RWPE2 (cell line): ENCODE measurements around the gene RAB24.
A peak's percentile ranks its signal among the peaks of the same experiment; 100 is the strongest.

Source experiments
- ATAC-seq: fragments of 200-7000 bp; cut with Tn5 transposase; 3 replicates; pipeline ENCODE4 v1.9.1; 2021; ENCODE audit warnings: low read depth
- DNase-seq: peaks from one replicate; pipeline ENCODE4 v3.0.0-alpha.2; 2020; ENCODE audit warnings: low spot score
- H3K27ac ChIP-seq: fragments of 450-650 bp; 2 replicates; pipeline ENCODE4 v1.5.1; 2017; ENCODE audit warnings: mild to moderate bottlenecking; ENCODE audit not compliant: poor library complexity, severe bottlenecking
- H3K27me3 ChIP-seq: fragments of 250-450 bp; sonication (Bioruptor Pico); 2 replicates; pipeline ENCODE4 v1.5.1; 2021; ENCODE audit warnings: mild to moderate bottlenecking, moderate library complexity; ENCODE audit not compliant: insufficient read depth, poor library complexity, severe bottlenecking
- H3K36me3 ChIP-seq: fragments of 250-450 bp; sonication (Bioruptor Pico); 2 replicates; pipeline ENCODE4 v1.5.1; 2020; ENCODE audit warnings: low read depth, mild to moderate bottlenecking, moderate library complexity
- H3K4me1 ChIP-seq: fragments of 250-450 bp; sonication (Bioruptor Pico); 2 replicates; pipeline ENCODE4 v1.5.1; 2021; ENCODE audit warnings: mild to moderate bottlenecking, moderate library complexity; ENCODE audit not compliant: insufficient read depth, poor library complexity, severe bottlenecking
- H3K4me3 ChIP-seq: fragments of 250-450 bp; sonication (Bioruptor Pico); 2 replicates; pipeline ENCODE4 v1.5.1; 2021; ENCODE audit warnings: mild to moderate bottlenecking, moderate library complexity; ENCODE audit not compliant: severe bottlenecking
- H3K9me3 ChIP-seq: fragments of 250-450 bp; sonication (Bioruptor Pico); 2 replicates; pipeline ENCODE4 v1.5.1; 2021; ENCODE audit warnings: mild to moderate bottlenecking, moderate library complexity; ENCODE audit not compliant: severe bottlenecking
- TF ChIP-seq, protein P1 (sequence below): fragments of 450-650 bp; IDR thresholded peaks from one replicate; pipeline ENCODE4 v1.5.1; 2017; ENCODE audit warnings: mild to moderate bottlenecking, moderate library complexity; ENCODE audit not compliant: poor library complexity, severe bottlenecking

Gene RAB24

DNA sequence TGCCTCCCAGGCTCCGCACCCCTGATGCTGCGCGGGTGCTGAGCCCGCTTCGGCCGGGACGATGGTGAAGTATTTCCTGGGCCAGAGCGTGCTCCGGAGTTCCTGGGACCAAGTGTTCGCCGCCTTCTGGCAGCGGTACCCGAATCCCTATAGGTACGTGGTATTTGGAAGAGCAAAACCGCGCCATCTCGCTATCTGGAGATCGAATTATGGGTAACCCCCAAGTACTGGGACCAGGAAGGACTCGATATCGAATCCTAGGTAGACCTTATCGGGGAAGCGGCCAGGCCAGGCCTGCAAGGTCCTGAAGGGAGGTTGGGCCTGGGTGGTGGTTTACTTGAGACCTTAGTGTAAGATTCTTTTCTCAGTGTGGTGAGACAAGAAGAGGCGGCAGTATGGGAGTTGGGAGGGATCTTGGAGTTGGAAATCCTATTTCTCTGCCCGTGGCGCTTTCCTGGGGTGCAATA lies 439 bp upstream of the RAB24 start:
- H3K9me3 ChIP-seq, result no peaks in the 10 kb centered on the region
- peak overlapping the region; percentile 75 for H3K27ac ChIP-seq
- H3K4me1 ChIP-seq, result peaks cover 28% of the 10 kb centered on the region
- ATAC-seq (no peak), DNase-seq (no peak)
- TF ChIP-seq, protein P1, sequence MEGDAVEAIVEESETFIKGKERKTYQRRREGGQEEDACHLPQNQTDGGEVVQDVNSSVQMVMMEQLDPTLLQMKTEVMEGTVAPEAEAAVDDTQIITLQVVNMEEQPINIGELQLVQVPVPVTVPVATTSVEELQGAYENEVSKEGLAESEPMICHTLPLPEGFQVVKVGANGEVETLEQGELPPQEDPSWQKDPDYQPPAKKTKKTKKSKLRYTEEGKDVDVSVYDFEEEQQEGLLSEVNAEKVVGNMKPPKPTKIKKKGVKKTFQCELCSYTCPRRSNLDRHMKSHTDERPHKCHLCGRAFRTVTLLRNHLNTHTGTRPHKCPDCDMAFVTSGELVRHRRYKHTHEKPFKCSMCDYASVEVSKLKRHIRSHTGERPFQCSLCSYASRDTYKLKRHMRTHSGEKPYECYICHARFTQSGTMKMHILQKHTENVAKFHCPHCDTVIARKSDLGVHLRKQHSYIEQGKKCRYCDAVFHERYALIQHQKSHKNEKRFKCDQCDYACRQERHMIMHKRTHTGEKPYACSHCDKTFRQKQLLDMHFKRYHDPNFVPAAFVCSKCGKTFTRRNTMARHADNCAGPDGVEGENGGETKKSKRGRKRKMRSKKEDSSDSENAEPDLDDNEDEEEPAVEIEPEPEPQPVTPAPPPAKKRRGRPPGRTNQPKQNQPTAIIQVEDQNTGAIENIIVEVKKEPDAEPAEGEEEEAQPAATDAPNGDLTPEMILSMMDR, result no peak
- peak overlapping the region; percentile 83 for H3K4me3 ChIP-seq
- H3K27me3 ChIP-seq, result no peaks in the 10 kb centered on the region
- peaks cover 35% of the 10 kb centered on the region for H3K36me3 ChIP-seq

DNA sequence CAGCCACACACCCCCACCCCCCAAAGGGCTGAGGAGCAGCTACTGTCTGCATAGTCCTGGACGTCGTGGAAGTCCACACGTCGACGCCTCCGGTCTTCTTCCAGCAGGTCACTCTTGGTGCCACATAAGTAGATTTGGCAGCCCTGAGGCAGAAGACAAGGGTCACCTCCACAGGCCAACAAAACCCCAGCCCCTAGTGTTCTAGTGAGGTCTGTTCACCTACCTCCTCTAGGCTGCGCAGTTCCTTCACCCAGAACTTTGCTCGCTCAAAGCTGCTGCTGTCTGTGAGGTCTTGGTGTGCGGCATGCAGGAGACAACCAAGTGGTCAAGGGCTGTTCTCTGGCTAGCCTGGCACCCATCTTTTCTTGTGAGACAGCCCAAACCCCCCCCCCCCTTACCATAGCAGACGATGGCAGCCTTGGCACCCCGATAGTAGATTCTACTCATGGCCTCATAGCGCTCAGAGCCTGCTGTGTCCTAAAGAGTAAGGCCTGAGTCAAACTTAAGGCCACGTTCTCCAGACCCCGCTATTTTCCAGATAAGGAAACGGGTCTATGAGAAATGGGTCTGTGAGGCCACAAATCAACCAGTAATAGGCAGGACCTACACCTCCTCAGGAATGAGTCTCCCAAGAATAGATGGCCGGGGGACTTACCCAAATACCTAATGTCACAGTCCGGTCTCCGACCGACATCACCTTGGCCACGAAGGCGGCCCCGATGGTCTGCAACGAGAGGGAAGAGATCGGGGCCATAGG lies 987 bp downstream of the RAB24 start:
- ATAC-seq (no peak), DNase-seq (no peak)
- H3K4me1 ChIP-seq, result peaks cover 28% of the 10 kb centered on the region
- peak overlapping the region; percentile 75 for H3K27ac ChIP-seq
- peak overlapping the region; percentile 83 for H3K4me3 ChIP-seq
- peaks cover 39% of the 10 kb centered on the region for H3K36me3 ChIP-seq
- no peaks in the 10 kb centered on the region for H3K27me3 ChIP-seq
- no peaks in the 10 kb centered on the region for H3K9me3 ChIP-seq
- TF ChIP-seq, protein P1, result no peak

DNA sequence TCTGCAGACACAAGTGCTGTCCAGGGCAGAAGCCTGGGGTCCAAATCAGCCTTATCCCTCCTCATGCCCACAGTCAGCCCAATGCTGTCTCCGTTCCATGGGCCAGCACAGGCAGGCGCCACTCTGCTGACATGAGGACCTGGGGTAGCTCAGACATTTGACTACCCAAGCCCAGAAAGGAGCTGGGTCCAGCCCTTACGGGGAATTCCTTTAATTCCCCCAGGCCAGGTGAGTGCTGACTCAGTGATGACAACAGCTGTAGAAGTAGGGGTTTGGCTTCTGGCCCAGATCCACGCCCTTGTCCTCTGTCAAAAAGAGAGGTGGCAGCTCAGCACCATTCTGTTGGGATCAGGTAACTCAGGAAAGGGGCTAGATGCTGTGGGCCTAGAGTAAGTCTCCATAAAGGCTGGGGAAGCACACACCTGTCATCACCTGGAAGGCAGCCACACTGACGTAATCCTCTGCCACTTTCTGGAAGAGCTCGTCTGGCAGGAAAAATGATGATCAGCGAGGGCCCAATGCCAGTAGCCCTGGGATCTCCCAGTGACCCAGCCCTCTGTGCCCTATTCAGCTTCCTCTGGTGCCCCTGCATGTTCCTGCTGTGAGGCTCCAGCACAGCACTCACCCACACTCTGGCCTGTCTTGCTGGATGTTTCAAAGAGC lies 1.9 kb downstream of the RAB24 start:
- no peaks in the 10 kb centered on the region for H3K9me3 ChIP-seq
- DNase-seq, result peak; percentile 96
- H3K27me3 ChIP-seq, result no peaks in the 10 kb centered on the region
- H3K27ac ChIP-seq, result peak overlapping the region; percentile 75
- TF ChIP-seq, protein P1, result no peak
- H3K4me3 ChIP-seq, result no peak overlapping the region
- H3K4me1 ChIP-seq, result peaks cover 28% of the 10 kb centered on the region
- peak; percentile 71 for ATAC-seq
- H3K36me3 ChIP-seq, result peaks cover 35% of the 10 kb centered on the region

DNA sequence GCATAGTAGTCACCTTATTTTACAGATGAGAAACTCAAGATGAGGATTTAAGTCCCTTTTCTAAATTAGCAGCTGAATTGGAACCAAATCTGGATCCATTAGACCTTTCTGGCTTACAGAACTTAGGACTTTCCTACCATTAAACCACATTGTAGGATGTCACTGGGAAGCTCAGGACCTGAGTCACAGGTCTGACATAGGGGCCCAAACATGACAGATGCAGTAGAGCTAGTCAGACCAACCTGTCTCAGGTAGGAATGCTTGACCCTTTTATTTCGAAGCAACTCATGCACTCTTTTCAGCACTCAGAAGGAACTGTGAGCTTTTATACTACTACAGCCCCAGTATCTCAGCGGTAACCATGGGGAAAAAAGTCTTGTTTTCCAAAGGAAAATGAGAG lies 2.6 kb downstream of the RAB24 start:
- no peaks in the 10 kb centered on the region for H3K27me3 ChIP-seq
- DNase-seq (no peak), ATAC-seq (no peak)
- H3K36me3 ChIP-seq, result peaks cover 37% of the 10 kb centered on the region
- H3K9me3 ChIP-seq, result no peaks in the 10 kb centered on the region
- peak overlapping the region; percentile 75 for H3K27ac ChIP-seq
- peaks cover 28% of the 10 kb centered on the region for H3K4me1 ChIP-seq
- H3K4me3 ChIP-seq, result no peak overlapping the region
- TF ChIP-seq, protein P1, result no peak
